Stimulated activated CD8-positive, alpha-beta memory T cell treated with anti-CD3 and anti-CD28 coated beads, Interleukin-12 subunit alpha, Interleukin-12 subunit beta, amount 100 ng/mL, for 24 hours (primary cell): Measurements from ENCODE around the gene ATP10A.

Source experiments
- DNase-seq: peaks from one replicate; pipeline ENCODE4 v3.0.0-alpha.2; 2020; ENCODE audit errors: extremely low read depth

Gene ATP10A

DNA sequence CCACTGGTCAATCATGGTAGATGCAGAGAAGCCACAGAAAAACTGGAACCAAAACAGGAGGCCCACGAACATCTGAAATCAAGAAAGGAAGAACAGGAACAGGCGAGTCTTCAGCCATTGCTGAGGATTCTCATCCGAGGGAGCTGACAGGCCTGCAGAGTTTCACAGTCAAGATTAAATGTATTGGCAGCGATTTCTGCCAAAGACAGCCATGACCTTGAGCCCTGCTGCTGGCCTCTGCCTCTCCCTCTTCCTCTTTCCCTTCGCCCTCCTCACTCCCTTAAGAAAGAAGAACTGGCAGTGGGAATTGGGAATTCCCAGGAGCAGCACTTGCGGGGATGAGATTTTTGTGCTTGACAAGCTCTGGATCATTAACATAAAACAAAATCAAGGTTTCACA lies 179.7 kb downstream of the ATP10A start:
- no peak for DNase-seq

DNA sequence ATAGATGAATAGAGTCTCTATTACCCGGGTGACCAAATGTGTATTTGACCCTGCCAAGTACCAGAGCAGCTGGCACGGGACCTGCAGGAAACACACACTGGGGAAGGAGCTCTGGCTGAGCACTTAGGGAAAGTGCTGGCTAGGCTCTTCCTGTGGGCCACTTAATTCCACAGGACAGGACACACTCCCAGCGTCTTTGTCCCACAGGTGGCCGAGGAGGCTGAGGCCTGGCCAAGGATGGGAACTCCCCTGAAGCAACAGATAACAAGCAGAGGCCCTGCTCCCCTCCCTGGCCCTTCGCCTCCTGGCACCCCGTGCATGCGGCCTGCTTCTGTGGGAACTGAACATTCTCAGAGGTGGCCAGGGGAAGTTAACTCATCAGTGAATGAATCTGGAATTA lies 180.8 kb downstream of the ATP10A start:
- DNase-seq, result no peak

DNA sequence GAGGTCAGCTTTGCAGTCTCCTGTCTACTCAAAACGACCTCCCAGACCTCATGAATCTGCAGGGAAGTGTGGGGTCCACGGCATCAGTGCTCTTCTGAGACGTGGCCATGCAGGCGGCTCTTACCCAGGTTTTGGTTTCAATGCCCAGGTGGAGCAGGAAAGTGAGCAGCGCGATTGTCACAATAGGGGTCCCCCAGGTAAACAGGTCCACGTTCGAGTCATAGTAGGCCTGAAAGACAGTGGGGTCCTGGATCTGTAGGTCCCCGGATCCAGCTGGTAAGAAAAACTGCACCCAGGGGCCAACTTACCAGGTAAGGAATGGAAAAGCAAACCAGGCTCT lies 182.5 kb downstream of the ATP10A start:
- DNase-seq, result no peak

- DNase-seq, result no peak
Measured at GRCh38 chr15:25679964-25680685, 183.0 kb downstream of the ATP10A start.

- DNase-seq, result no peak
Measured at GRCh38 chr15:25679492-25679891, 183.6 kb downstream of the ATP10A start.

DNA sequence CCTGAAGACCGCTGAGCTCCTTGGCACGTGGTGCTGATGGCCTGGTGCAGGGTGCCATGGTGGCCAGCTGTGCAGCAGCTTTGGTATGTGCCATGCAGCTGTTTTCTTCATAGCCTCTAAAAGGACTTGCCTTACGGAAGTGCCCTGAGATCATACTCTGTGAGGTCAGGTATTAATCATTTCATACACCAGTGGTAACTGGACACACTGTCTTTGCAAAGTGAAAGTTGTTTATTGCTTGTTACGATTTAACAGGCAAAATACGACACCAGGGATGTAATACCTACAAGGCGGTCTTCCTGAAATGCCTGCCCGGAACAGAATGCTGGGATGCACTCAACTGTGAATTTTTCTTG lies 184.6 kb downstream of the ATP10A start:
- no peak for DNase-seq

GRCh38 chr15:25677719-25678499 lies 185.2 kb downstream of the ATP10A start:
- DNase-seq, result no peak

DNA sequence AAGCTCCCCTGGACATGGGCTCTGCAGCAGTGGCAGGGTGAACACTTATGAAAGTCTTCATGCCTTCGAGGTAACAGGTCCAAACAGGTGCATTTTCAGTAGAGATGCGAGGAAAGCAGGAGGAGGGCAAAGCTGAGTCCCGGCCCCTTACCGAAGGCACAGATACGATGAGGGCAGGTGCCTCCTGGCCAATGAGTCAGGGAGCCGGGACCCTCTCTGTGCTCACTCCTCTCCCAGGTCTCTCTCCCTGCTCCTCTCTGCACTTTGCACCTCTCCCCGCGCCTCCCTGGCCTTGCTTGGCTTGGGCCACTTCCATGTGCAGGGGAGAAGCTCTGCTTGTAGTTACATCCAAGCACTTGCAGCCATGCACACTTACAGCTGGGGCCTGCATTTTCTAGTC lies 187.1 kb downstream of the ATP10A start:
- DNase-seq, result no peak

DNA sequence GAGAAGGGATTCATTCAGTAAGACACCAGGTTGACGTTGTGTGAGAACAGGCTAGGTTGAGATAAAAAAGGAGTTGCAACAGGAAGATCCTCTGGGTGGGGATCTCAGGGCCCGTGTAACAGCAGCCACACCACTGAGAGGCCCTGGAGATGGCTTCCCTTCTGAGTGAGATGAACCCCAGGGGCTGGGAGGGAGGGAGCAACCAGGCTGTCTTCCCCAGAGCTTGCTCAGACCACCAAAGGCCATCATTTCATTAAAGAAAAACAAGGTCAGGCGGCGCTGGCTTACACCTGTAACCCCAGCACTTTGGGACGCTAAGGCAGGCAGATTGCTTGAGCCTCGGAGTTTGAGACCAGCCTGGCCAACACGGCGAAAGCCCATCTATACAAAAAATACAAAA lies 187.7 kb downstream of the ATP10A start:
- no peak for DNase-seq

- no peak for DNase-seq
Measured at GRCh38 chr15:25674913-25675312, 188.2 kb downstream of the ATP10A start.

GRCh38 chr15:25673972-25674371 lies 189.2 kb downstream of the ATP10A start:
- no peak for DNase-seq

- no peak for DNase-seq
Measured at GRCh38 chr15:25673351-25673750, 189.8 kb downstream of the ATP10A start.

DNA sequence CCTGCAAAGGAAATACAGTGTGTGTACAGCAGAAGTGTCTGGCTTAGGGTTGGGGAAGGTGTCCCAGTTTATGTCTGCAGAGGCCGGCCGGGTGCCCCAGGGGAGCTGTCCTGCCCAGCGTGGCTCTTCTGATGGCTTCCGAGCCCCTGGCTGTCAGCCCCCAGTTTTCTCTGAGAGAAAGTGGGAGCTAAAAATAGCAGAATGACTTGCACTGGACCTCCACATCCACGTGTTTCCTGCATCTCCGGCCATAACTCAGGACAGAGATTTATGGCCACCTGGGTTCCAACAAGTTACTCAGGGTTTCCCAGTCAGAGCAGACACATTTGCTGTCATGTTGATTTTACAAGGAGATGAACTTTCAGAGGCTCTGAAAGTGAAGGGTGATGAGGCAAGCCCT lies 192.0 kb downstream of the ATP10A start:
- DNase-seq, result no peak

DNA sequence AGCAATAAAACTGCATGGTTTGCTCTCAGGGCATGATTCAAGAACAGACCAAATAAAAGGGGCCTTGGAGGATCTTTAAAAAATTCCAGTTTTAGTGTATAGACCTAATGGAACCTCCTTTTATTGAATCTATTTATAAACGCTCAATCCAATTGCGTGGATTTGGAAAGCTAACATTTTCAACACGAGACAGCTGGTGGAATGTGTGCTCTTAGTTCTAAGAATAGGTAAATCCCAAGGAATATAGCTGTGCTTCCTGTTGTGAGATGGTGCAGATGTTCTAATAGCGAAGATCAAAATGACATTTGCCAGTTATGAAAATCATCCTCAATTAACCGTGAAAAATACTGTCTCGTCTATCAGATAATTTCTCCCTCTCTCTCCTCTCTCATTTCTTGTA lies 192.5 kb downstream of the ATP10A start:
- DNase-seq, result no peak

GRCh38 chr15:25670025-25670554 lies 193.0 kb downstream of the ATP10A start:
- no peak for DNase-seq

DNA sequence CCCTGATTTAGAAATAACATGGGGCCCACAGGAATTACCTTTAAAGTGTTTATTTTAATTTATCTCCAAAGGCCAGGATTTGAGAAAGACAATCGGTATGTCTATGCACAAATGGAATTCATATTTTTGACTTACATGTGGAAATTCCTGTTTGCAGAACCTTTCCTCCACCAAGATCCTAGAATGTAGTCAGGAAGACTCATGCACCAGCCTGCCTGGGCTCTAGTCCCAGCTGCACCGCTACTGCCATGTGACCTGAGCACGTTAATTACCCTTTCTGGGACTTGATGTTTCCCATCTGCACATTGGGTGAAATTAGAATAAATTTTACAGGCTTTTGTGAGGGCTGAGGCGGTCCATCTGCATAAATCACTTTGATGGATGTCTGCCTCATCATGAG lies 194.2 kb downstream of the ATP10A start:
- no peak for DNase-seq

DNA sequence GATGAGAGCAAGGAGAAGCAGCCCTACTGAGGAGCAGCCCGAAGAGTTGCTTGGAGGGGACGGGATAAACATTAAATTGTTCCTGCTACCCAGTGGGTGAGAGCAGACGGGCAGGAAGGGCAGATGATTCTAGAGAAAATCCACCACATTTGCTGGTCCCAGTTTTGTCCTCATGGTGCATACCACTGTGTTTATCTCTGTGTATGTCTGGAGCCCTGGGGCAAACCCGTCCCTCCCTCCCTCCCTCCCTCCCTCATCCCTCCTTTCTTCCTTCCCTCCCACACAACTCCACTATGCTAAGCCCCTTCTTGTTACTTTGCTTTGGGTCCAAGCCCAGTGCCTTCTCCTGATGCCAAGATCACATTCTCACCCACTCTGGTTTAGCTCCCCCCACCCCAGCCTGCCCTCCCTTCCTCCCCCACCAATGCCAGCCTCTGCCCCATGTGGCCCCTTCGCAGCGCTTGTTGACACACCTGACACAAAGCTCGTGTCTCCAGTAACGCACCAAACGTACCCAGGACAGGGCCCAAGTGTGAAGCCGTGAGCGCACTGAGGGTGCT lies 194.8 kb downstream of the ATP10A start:
- no peak for DNase-seq

- DNase-seq, result no peak
Measured at GRCh38 chr15:25667829-25668228, 195.3 kb downstream of the ATP10A start.

DNA sequence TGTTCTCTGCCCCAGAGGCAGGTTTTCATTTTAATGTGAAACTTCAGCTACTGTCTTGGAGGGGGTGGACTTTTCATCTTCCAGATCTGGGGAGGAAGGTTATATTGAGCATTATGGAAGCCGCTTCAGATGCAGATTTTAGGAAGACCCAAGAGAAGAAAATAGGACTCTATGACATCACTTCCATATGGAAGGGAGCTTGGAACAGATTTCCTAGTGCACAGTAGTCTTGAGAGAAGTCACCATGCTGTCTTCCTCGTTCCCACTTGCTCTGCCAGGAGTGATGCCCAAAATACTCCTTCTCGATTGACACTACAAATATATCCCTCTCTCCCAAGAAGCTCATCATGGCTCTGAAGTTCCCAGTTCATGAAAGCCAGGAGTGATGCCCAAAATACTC lies 197.2 kb downstream of the ATP10A start:
- no peak for DNase-seq

- DNase-seq, result no peak
Measured at GRCh38 chr15:25664761-25665160, 198.4 kb downstream of the ATP10A start.

DNA sequence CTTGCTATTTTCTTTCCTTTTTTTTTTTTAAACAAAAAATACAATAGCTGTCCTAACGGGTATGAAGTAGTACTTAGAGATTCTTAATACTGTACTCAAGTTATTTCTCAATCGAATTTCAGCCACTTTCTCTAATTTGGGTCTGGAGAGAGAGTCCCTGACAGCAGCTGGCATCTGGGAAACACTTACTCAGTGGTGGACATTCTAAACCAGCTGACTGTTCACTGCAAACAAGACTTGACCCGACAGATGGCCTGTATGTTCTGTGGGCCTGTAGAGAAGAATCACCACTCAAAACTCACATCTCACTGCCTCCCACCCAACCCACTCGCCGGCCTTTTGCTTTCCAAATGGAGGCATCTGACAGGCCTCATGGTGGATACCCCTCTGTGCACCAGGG lies 199.6 kb downstream of the ATP10A start:
- no peak for DNase-seq

GRCh38 chr15:25661898-25662297 lies 201.2 kb downstream of the ATP10A start:
- DNase-seq, result no peak

GRCh38 chr15:25659251-25659650 lies 203.9 kb downstream of the ATP10A start:
- DNase-seq, result no peak
